ENCODE results near the gene ATF6. TPM values are rescaled to one million over a fixed set of nuclear protein-coding genes. Genes with fewer than 3 reads are reported as not detected.

The ATF6 gene
- total RNA-seq, 1 experiment from 2014 or later: 20.9 TPM

DNA sequence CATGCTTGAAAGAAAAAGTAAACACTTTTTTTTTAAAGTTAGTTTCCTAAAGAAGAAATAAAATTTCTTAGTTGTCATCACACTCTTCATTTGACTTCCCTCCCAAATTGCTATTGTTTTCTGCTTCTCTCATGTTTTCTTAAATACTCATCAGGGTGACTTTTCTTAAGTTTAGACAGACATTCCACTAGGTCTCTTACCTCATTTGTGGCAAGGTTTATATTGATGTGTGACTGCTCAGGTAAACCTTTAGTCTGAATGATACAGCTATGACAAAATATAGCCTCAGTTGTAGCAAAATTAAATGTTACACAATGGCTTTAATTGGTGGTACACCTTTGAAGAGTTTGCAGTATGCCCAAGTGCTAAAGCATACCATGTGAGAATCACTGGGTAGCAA, 78.6 kb downstream of the ATF6 start:
- DNase-seq (ENCODE audit: low read depth, low spot score) (no peak), ATAC-seq (no peak)
- H3K36me3 ChIP-seq (ENCODE audit: control insufficient read depth in 1 of 2, insufficient read depth in 2 of 2, low read length in 2 of 2): peaks cover 0 to 3% of the 10 kb centered on the region in 2 experiments; a peak in 1 of 4 replicates
- intact Hi-C loops (cut with micrococcal nuclease): no loop called here
- BruUV-seq (replicated peaks): no TSS peak
- H3K4me1 ChIP-seq (ENCODE audit: control insufficient read depth in 1 of 2, insufficient read depth in 2 of 2, low read length in 2 of 2): no peaks in the 10 kb centered on the region
- ChIA-PET CTCF (no interaction called here), POLR2A (no interaction called here), RAD21 (ENCODE audit: low non-redundant PET in 1 of 2, low total read pairs in 2 of 2, uncharacterized antibody in 2 of 2, unreplicated experiment in 2 of 2) (no interaction called here)
- H3K9me2 ChIP-seq (ENCODE audit: insufficient read depth): no peaks in the 10 kb centered on the region
- H3K9ac ChIP-seq (ENCODE audit: low read length): no peak overlapping the region
- no peaks in the 10 kb centered on the region for H3K27me3 ChIP-seq (ENCODE audit: insufficient read depth, low read length)
- H3K4me2 ChIP-seq (ENCODE audit: low read length): no peak overlapping the region
- no peaks in the 10 kb centered on the region for H3K79me2 ChIP-seq (ENCODE audit: insufficient read depth, low read length)
- H4K20me1 ChIP-seq (ENCODE audit: insufficient read depth): no peaks in the 10 kb centered on the region
- no peak overlapping the region for H3K4me3 ChIP-seq (replicated peaks in 1 of 2; ENCODE audit: low read depth in 1 of 2, low read length in 2 of 2)
- H3K9me3 ChIP-seq (ENCODE audit: control insufficient read depth in 1 of 2, insufficient read depth in 1 of 2, low read depth in 1 of 2, low read length in 2 of 2): no peaks in the 10 kb centered on the region
- no peak overlapping the region for H3K27ac ChIP-seq (ENCODE audit: low read depth, low read length)
- H2AFZ ChIP-seq (ENCODE audit: low read depth, low read length, poor library complexity, severe bottlenecking): no peak overlapping the region
- TF ChIP-seq ZFX (IDR thresholded peaks at IDR 0.05): no peak
- no peak for TF ChIP-seq TCF7L2 (IDR thresholded peaks at IDR 0.05; ENCODE audit: borderline replicate concordance, extremely low read depth, insufficient read depth, insufficient read length)
- no peak for TF ChIP-seq POLR2AphosphoS5 (IDR thresholded peaks at IDR 0.05; ENCODE audit: low read depth, low read length)
- TF ChIP-seq, protein P1, sequence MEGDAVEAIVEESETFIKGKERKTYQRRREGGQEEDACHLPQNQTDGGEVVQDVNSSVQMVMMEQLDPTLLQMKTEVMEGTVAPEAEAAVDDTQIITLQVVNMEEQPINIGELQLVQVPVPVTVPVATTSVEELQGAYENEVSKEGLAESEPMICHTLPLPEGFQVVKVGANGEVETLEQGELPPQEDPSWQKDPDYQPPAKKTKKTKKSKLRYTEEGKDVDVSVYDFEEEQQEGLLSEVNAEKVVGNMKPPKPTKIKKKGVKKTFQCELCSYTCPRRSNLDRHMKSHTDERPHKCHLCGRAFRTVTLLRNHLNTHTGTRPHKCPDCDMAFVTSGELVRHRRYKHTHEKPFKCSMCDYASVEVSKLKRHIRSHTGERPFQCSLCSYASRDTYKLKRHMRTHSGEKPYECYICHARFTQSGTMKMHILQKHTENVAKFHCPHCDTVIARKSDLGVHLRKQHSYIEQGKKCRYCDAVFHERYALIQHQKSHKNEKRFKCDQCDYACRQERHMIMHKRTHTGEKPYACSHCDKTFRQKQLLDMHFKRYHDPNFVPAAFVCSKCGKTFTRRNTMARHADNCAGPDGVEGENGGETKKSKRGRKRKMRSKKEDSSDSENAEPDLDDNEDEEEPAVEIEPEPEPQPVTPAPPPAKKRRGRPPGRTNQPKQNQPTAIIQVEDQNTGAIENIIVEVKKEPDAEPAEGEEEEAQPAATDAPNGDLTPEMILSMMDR (IDR thresholded peaks at IDR 0.05 in 2 of 3, conservative IDR thresholded peaks at IDR 0.05 in 1 of 3; ENCODE audit: borderline replicate concordance in 1 of 3, insufficient read depth in 1 of 3, low read depth in 2 of 3, low read length in 2 of 3): no peak
- TF ChIP-seq RAD21 (IDR thresholded peaks at IDR 0.05; ENCODE audit: low read depth): no peak
- no peak for TF ChIP-seq YY1 (IDR thresholded peaks at IDR 0.05; ENCODE audit: extremely low read depth, insufficient replicate concordance, low read depth, low read length)
- TF ChIP-seq, protein P2, sequence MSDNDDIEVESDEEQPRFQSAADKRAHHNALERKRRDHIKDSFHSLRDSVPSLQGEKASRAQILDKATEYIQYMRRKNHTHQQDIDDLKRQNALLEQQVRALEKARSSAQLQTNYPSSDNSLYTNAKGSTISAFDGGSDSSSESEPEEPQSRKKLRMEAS (IDR thresholded peaks at IDR 0.05): no peak
- no peak for TF ChIP-seq JUND (IDR thresholded peaks at IDR 0.05)
- no peak for TF ChIP-seq SRF (IDR thresholded peaks at IDR 0.05; ENCODE audit: low read depth)
- no peak for TF ChIP-seq SIN3A (IDR thresholded peaks at IDR 0.05; ENCODE audit: low read depth)
- TF ChIP-seq SP1 (IDR thresholded peaks at IDR 0.05; ENCODE audit: low read depth): no peak
- TF ChIP-seq ZNF274 (IDR thresholded peaks at IDR 0.05; ENCODE audit: low read depth, low read length): no peak
- TF ChIP-seq FOSL1 (IDR thresholded peaks at IDR 0.05; ENCODE audit: low read depth): no peak
- no peak for TF ChIP-seq CEBPB (IDR thresholded peaks at IDR 0.05; ENCODE audit: low read depth)
- TF ChIP-seq, protein P3, sequence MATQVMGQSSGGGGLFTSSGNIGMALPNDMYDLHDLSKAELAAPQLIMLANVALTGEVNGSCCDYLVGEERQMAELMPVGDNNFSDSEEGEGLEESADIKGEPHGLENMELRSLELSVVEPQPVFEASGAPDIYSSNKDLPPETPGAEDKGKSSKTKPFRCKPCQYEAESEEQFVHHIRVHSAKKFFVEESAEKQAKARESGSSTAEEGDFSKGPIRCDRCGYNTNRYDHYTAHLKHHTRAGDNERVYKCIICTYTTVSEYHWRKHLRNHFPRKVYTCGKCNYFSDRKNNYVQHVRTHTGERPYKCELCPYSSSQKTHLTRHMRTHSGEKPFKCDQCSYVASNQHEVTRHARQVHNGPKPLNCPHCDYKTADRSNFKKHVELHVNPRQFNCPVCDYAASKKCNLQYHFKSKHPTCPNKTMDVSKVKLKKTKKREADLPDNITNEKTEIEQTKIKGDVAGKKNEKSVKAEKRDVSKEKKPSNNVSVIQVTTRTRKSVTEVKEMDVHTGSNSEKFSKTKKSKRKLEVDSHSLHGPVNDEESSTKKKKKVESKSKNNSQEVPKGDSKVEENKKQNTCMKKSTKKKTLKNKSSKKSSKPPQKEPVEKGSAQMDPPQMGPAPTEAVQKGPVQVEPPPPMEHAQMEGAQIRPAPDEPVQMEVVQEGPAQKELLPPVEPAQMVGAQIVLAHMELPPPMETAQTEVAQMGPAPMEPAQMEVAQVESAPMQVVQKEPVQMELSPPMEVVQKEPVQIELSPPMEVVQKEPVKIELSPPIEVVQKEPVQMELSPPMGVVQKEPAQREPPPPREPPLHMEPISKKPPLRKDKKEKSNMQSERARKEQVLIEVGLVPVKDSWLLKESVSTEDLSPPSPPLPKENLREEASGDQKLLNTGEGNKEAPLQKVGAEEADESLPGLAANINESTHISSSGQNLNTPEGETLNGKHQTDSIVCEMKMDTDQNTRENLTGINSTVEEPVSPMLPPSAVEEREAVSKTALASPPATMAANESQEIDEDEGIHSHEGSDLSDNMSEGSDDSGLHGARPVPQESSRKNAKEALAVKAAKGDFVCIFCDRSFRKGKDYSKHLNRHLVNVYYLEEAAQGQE (IDR thresholded peaks at IDR 0.05; ENCODE audit: low read depth): no peak
- TF ChIP-seq EGR1 (IDR thresholded peaks at IDR 0.05; ENCODE audit: low read depth): no peak

All from HCT116 (cell line).